ENCODE measurements around the gene TBX18.

DNA sequence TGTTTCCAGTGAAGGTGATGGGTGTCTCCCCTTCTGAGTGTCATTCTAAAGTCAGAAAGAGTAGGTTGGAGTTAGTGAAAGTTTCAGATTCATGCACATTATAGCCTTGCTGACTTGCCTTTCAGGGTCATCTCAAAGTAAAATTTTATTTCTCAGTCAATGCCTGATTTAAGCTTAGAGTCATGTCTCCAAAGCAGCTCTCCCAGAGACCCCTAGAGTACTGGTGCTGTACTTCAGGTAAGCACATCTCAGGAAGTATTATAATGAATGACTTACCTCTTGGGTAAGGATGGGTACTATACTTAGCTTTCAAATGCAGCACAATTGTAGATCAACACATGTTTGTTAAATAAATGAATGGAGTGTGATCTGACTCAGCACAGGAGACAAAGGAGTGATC is 116.0 kb downstream of the TBX18 start:
- no peak for TF ChIP-seq SP1 (IDR thresholded peaks at IDR 0.05)
- TF ChIP-seq, protein P1, sequence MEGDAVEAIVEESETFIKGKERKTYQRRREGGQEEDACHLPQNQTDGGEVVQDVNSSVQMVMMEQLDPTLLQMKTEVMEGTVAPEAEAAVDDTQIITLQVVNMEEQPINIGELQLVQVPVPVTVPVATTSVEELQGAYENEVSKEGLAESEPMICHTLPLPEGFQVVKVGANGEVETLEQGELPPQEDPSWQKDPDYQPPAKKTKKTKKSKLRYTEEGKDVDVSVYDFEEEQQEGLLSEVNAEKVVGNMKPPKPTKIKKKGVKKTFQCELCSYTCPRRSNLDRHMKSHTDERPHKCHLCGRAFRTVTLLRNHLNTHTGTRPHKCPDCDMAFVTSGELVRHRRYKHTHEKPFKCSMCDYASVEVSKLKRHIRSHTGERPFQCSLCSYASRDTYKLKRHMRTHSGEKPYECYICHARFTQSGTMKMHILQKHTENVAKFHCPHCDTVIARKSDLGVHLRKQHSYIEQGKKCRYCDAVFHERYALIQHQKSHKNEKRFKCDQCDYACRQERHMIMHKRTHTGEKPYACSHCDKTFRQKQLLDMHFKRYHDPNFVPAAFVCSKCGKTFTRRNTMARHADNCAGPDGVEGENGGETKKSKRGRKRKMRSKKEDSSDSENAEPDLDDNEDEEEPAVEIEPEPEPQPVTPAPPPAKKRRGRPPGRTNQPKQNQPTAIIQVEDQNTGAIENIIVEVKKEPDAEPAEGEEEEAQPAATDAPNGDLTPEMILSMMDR (IDR thresholded peaks at IDR 0.05; ENCODE audit: low read depth, low read length, missing input control): no peak
- no peak for TF ChIP-seq FOXA1 (IDR thresholded peaks at IDR 0.05)
